NT2/D1 (cell line): ENCODE data around the gene SMIM28.

ENCODE experiments used
- DNase-seq: peaks from one replicate; pipeline ENCODE4 v3.0.0-alpha.2; 2011; ENCODE audit warnings: low read depth, low spot score
- H3K27me3 ChIP-seq: 2 replicates; pipeline ENCODE4 v1.6.0; 2011; ENCODE audit warnings: mild to moderate bottlenecking; ENCODE audit not compliant: insufficient read length, insufficient read depth
- H3K36me3 ChIP-seq: 2 replicates; pipeline ENCODE4 v1.6.1; 2011; ENCODE audit warnings: mild to moderate bottlenecking, low read length, mixed read lengths; ENCODE audit not compliant: insufficient read depth, insufficient read length
- H3K4me1 ChIP-seq: 2 replicates; pipeline ENCODE4 v1.5.1; 2011; ENCODE audit not compliant: insufficient read depth, insufficient read length
- H3K4me3 ChIP-seq: 2 replicates; pipeline ENCODE4 v1.5.1; 2011; ENCODE audit warnings: low read depth; ENCODE audit not compliant: insufficient read length
- H3K9ac ChIP-seq: 2 replicates; pipeline ENCODE4 v1.6.0; 2011; ENCODE audit warnings: low read depth; ENCODE audit not compliant: insufficient read length
- H3K9me3 ChIP-seq: 2 replicates; pipeline ENCODE4 v1.5.1; 2011; ENCODE audit warnings: mild to moderate bottlenecking, low read length; ENCODE audit not compliant: insufficient read depth
- SUZ12 ChIP-seq: IDR thresholded peaks from 2 replicates; pipeline ENCODE4 v1.6.1; 2011; ENCODE audit not compliant: insufficient read length, insufficient read depth; ENCODE audit errors: extremely low read depth
- YY1 ChIP-seq: IDR thresholded peaks from 2 replicates; pipeline ENCODE4 v1.6.1; 2011; ENCODE audit not compliant: insufficient read length, insufficient read depth
- ZNF274 ChIP-seq: IDR thresholded peaks from 2 replicates; pipeline ENCODE4 v1.6.1; 2011; ENCODE audit warnings: mild to moderate bottlenecking, low read depth, low read length

The SMIM28 gene

DNA sequence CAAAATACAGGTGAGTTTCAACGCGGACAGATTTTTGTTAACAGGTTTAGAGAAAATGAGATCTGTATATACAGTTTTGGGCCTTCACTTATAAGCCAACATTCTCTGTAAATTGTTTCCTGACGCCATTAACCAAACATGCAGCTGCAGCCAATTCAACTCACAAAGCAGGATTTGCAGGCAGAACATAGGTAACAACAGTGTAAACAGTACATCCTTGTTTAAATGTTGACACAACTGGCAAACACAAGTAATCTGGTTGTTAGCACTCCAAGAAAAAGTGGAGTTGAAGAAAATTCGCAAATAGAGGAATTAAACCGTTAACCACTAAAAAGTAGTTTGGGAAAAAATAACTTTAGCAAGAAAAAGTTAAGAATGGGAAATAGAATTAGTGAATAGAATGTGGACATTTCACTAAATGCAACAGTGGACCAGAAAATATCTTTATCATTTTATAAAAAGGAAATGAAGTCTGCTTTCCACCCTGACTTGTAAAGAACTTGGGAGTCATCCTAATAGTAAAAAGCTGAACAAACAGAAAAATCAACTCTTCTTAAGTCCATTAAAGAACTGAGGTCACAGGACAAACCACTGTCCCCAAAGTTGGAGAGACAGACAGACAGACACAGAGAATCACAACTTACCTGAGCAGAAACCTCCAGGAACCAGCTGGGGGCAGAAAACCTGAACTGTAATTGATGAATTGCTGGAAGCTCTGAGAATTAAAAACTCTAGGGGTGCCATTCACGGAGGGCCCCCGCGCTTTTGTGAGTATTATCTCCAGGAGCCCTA is 10.1 kb downstream of the SMIM28 start:
- Histone ChIP-seq H3K9ac (no peak overlapping the region), H3K27me3 (no peaks in the 10 kb centered on the region), H3K4me1 (no peaks in the 10 kb centered on the region), H3K4me3 (no peak overlapping the region), H3K36me3 (no peaks in the 10 kb centered on the region), H3K9me3 (no peaks in the 10 kb centered on the region)
- no peak for DNase-seq
- TF ChIP-seq ZNF274 (no peak), YY1 (no peak), SUZ12 (no peak)

DNA sequence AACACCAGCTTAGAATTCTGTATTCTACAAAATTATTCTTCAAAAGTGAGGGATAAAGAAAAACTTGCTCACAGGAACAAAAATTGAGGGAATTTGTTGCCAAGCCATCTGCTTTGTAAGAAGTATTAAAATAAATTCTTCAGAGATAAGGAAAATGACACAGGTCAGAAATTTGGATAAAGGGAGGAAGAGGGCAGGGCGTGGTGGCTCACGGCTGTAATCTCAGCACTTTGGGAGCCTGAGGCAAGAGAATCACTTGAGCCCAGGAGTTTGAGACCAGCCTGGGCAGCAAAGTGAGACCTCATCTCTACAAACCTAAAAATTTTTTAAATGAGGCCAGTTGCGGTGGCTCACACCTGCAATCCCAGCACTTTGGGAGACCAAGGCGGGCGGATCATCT is 11.8 kb downstream of the SMIM28 start:
- Histone ChIP-seq H3K4me3 (no peak overlapping the region), H3K27me3 (no peaks in the 10 kb centered on the region), H3K9ac (no peak overlapping the region), H3K4me1 (no peaks in the 10 kb centered on the region), H3K9me3 (no peaks in the 10 kb centered on the region), H3K36me3 (no peaks in the 10 kb centered on the region)
- TF ChIP-seq YY1 = no peak
- TF ChIP-seq SUZ12 = no peak
- TF ChIP-seq ZNF274 = no peak
- DNase-seq = no peak

GRCh38 chr6:138393871-138394783 is 16.4 kb downstream of the SMIM28 start:
- H3K27me3 ChIP-seq = no peaks in the 10 kb centered on the region
- no peaks in the 10 kb centered on the region for H3K9me3 ChIP-seq
- no peaks in the 10 kb centered on the region for H3K36me3 ChIP-seq
- TF ChIP-seq SUZ12 (no peak), YY1 (no peak), ZNF274 (no peak)
- no peak overlapping the region for H3K9ac ChIP-seq
- no peaks in the 10 kb centered on the region for H3K4me1 ChIP-seq
- no peak overlapping the region for H3K4me3 ChIP-seq
- no peak for DNase-seq

- DNase-seq = no peak
- Histone ChIP-seq H3K4me1 (no peaks in the 10 kb centered on the region), H3K27me3 (no peaks in the 10 kb centered on the region), H3K4me3 (no peak overlapping the region), H3K36me3 (no peaks in the 10 kb centered on the region), H3K9ac (no peak overlapping the region), H3K9me3 (no peaks in the 10 kb centered on the region)
- TF ChIP-seq SUZ12 (no peak), YY1 (no peak), ZNF274 (no peak)
Observed at GRCh38 chr6:138396709-138397108, 19.0 kb downstream of the SMIM28 start.

DNA sequence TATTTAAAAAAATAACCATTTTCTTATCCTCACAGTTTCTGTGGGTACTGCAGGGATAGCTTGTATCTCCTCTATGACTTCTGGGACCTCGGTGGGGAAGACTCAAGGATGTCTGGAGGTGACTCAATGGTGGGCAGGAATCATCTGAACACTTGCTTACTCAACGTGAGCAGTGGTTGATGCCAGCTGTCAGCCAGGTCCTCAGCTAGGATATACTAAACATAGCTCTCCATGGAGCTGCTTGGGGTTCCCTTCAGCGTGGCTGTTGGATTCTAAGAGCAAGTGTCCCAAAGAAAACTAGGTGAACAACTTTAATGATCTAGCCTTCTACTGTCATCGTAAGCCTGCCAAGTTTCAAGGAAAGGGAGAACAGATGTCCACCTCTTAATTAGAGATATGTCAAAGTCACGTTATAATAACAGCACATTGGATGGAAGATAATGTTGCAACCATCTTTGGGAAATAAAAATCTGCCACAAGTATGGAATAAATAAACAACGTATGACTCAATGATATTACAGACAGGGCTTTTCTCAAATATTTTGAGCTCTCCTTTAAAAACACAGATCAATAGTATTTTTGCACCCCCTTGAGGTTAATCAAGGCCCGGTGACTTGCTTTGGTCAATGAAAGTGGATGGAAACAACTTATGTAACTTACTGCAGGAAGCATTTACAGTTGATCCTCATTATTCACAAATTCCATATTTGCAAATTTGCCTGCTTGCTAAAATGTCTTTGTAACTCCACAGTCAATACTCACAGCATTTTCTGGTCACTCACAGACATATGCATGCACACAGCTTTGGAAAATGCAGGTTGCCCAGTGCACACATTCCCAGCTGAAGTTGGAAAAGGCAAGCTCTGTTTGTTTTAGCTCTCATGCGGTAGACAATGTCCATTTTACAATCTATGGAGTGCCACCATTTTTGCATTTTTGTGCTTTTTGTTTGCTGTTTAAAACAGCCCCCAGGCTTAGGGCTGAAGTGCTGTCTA is 19.7 kb downstream of the SMIM28 start:
- H3K9ac ChIP-seq = no peak overlapping the region
- H3K4me3 ChIP-seq = no peak overlapping the region
- H3K36me3 ChIP-seq = no peaks in the 10 kb centered on the region
- H3K4me1 ChIP-seq = no peaks in the 10 kb centered on the region
- H3K27me3 ChIP-seq = no peaks in the 10 kb centered on the region
- no peak for TF ChIP-seq SUZ12
- TF ChIP-seq YY1 = no peak
- no peak for TF ChIP-seq ZNF274
- no peak for DNase-seq
- H3K9me3 ChIP-seq = no peaks in the 10 kb centered on the region

- Histone ChIP-seq H3K4me1 (peaks cover 2% of the 10 kb centered on the region), H3K9ac (no peak overlapping the region), H3K9me3 (no peaks in the 10 kb centered on the region), H3K27me3 (no peaks in the 10 kb centered on the region), H3K36me3 (peaks cover 1% of the 10 kb centered on the region), H3K4me3 (no peak overlapping the region)
- no peak for DNase-seq
- TF ChIP-seq ZNF274 (no peak), YY1 (no peak), SUZ12 (no peak)
Observed at GRCh38 chr6:138400326-138400725, 22.6 kb downstream of the SMIM28 start.
